Measurements from ENCODE around the gene DDIT4.
"Not testable (repeated sequence)": the region's sequence is repeated elsewhere in the genome, so short reads cannot be mapped to it uniquely, and the experiment has no call there.

DDIT4 gene

DNA sequence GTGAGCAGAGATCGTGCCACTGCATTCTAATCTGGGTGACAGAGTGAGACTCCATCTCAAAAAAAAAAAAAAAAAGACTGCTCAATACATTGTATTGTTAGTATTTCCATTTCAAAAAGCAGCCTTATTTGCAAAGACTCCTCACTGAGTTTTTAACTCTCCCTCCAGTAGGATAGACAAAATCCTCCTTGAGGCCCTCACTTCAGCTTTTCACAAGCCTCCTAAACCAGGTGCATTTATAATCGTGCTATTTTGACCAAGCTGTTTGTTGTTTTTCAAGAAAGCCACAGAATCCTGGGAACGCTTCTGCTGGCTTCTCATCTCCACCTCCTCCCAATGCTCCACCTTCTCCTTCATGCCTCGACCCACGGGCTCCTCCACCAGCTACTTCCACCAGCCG, 6.3 kb upstream of the DDIT4 start:
- Histone ChIP-seq H3K36me3 (ENCODE audit: control insufficient read depth in 2 of 2, insufficient read depth in 2 of 2, low read length in 2 of 2) (no peaks in the 10 kb centered on the region), H3K4me1 (ENCODE audit: control insufficient read depth in 2 of 2, insufficient read depth in 2 of 2, low read length in 2 of 2) (peaks cover 5 to 12% of the 10 kb centered on the region in 2 donors), H3K9ac (ENCODE audit: low read depth in 1 of 2, low read length in 2 of 2) (no peak overlapping the region), H3K27ac (ENCODE audit: low read depth in 2 of 2, low read length in 2 of 2) (no peak overlapping the region), H3K4me3 (ENCODE audit: low read length in 2 of 2) (no peak overlapping the region), H3K27me3 (ENCODE audit: control insufficient read depth in 2 of 2, insufficient read depth in 2 of 2, low read length in 2 of 2) (no peaks in the 10 kb centered on the region), H3K9me3 (ENCODE audit: control insufficient read depth in 2 of 2, low read length in 2 of 2) (no peaks in the 10 kb centered on the region)

DNA sequence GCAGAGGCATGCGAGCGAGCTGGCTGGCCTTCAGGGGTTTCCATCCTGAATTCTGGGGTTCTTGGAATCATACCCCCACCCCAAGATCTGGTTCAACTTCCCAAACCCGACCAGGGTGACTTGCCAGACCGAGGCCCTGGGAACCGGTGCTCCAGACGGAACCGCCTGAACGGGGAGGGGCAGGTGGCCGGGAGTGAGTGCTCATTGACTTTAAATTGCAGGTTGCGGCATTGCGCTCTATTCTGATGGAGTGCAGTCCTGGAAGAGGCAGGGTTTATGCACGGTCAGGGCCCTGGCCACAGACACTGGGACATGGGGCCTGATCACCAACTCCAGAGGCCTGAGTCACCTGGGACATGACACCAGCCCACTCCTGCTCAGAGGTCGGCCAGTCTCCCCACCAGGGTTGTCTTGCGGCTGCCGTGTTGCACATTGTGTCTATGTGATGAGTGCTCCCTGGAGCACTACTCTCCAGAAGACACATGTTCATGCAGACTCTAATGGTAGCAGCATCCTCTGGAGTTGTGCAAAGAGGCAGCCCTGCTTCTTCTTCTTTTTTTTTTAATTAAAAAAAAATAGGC, 5.8 kb upstream of the DDIT4 start:
- Histone ChIP-seq H3K4me3 (ENCODE audit: low read length in 2 of 2) (no peak overlapping the region), H3K27ac (ENCODE audit: low read depth in 2 of 2, low read length in 2 of 2) (no peak overlapping the region), H3K9ac (ENCODE audit: low read depth in 1 of 2, low read length in 2 of 2) (no peak overlapping the region), H3K9me3 (ENCODE audit: control insufficient read depth in 2 of 2, low read length in 2 of 2) (no peaks in the 10 kb centered on the region), H3K4me1 (ENCODE audit: control insufficient read depth in 2 of 2, insufficient read depth in 2 of 2, low read length in 2 of 2) (peaks cover 9 to 16% of the 10 kb centered on the region in 2 donors), H3K27me3 (ENCODE audit: control insufficient read depth in 2 of 2, insufficient read depth in 2 of 2, low read length in 2 of 2) (no peaks in the 10 kb centered on the region), H3K36me3 (ENCODE audit: control insufficient read depth in 2 of 2, insufficient read depth in 2 of 2, low read length in 2 of 2) (no peaks in the 10 kb centered on the region)

DNA sequence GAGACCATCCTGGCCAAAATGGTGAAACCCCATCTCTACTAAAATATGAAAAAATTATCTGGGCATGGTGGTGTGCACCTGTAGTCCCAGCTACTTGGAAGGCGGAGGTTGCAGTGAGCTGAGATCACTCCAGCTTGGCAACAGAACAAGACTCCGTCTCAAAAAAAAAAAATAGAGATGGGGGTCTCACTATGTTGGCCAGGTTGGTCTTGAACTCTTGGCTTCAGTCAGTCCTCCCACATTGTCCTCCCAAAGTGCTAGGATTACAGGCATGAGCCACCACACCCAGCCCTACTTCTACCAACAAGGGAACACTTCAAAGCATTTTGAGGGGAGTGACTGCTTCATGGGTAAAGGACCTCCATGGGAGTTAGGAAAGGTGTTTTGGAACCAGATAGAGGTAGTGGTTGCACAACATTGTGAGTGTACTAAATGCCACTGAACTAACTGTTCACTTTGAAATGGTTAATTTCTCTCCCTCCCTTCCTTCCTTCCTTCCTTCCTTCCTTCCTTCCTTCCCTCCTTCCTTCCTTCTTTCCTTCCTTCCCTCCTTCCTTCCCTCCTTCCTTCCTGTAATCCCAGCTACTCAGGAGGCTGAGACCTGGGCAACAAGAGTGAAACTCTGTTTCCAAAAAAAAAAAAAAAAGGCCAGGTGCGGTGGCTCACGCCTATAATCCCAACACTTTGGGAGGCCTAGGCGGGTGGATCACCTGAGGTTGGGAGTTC, 5.1 kb upstream of the DDIT4 start:
- H3K27me3 ChIP-seq (ENCODE audit: control insufficient read depth in 2 of 2, insufficient read depth in 2 of 2, low read length in 2 of 2); H3K36me3 ChIP-seq (ENCODE audit: control insufficient read depth in 2 of 2, insufficient read depth in 2 of 2, low read length in 2 of 2); H3K4me3 ChIP-seq (ENCODE audit: low read length in 2 of 2); H3K9ac ChIP-seq (ENCODE audit: low read depth in 1 of 2, low read length in 2 of 2); H3K27ac ChIP-seq (ENCODE audit: low read depth in 2 of 2, low read length in 2 of 2); H3K9me3 ChIP-seq (ENCODE audit: control insufficient read depth in 2 of 2, low read length in 2 of 2): not testable (repeated sequence)
- H3K4me1 ChIP-seq (ENCODE audit: control insufficient read depth in 2 of 2, insufficient read depth in 2 of 2, low read length in 2 of 2) = peaks cover 10 to 13% of the 10 kb centered on the region in 2 donors

DNA sequence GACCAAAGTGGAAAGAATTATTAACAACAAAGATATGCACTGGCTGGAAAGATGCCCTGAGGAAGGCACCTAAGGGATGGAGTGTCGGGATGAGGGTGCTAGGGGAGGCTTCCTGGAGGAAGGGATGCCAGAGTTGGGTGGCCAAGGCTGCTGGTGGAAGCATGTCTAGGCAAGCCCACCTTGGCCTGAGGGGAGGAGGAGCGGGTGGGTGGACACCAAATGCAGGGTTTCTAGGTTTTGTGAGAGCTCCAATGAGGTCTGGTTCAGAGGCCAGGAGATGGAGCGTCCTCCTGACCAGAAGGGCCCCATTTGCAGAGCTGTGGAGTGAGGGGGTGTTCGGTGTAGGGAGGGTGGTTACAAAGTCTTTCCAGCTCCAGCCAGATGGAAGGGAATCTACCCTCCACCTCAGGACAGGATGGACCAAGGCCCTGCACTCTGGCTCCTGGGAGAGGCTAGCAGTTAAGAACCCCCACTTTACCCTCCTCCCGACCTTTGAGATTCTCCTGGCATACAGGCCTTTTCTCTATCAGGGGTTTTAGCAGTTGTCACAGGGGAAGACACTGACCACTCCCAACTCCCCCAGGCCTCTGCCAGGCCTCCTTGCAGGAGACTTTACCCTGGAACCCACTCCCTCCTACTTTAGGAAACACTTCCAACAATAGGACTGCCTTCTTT, 3.0 kb upstream of the DDIT4 start:
- Histone ChIP-seq H3K27me3 (ENCODE audit: control insufficient read depth in 2 of 2, insufficient read depth in 2 of 2, low read length in 2 of 2) (no peaks in the 10 kb centered on the region), H3K4me3 (ENCODE audit: low read length in 2 of 2) (no peak overlapping the region), H3K9me3 (ENCODE audit: control insufficient read depth in 2 of 2, low read length in 2 of 2) (no peaks in the 10 kb centered on the region), H3K27ac (ENCODE audit: low read depth in 2 of 2, low read length in 2 of 2) (no peak overlapping the region), H3K36me3 (ENCODE audit: control insufficient read depth in 2 of 2, insufficient read depth in 2 of 2, low read length in 2 of 2) (peaks cover 6 to 13% of the 10 kb centered on the region in 2 donors), H3K9ac (ENCODE audit: low read depth in 1 of 2, low read length in 2 of 2) (no peak overlapping the region), H3K4me1 (ENCODE audit: control insufficient read depth in 2 of 2, insufficient read depth in 2 of 2, low read length in 2 of 2) (peaks cover 22 to 25% of the 10 kb centered on the region in 2 donors)

DNA sequence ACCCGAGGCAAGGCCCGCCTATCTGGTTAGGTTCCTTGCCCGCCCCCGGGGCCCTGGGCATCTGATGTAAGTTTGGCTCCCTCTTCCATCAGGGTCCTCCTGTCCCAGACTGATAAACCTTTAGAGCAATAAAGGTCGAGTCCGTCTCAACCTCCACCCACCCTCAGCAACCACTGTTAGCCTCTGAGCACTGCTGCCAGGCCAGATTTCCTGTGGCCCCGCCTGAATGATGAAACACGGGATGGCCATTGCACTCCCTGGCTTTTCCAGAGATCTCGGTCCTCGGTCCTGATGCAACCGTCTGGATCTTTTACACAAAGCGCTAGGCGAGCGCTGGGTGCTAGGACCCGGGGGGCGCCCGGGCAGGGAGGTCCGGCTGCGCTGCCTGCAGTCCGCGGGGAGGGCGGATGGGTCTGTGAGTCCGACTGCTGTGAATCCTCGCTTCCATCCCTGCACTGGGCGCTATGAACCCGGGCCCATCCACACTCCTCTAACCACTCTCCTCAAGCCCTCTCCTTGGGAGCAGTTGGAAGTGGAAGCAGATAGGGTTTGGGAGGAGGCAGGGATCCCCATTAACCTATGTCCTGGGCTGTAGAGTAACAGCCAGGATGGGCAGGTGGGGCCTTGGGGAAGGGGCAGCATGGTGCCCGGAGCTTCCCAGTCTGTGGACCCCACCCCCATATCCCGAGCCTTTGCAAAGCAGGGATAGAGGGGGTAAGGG, 875 bp upstream of the DDIT4 start:
- H3K4me1 ChIP-seq (ENCODE audit: control insufficient read depth in 2 of 2, insufficient read depth in 2 of 2, low read length in 2 of 2) = peaks cover 32 to 44% of the 10 kb centered on the region in 2 donors
- peak overlapping the region; percentile 88 to 99 for H3K9ac ChIP-seq (ENCODE audit: low read depth in 1 of 2, low read length in 2 of 2)
- H3K9me3 ChIP-seq (ENCODE audit: control insufficient read depth in 2 of 2, low read length in 2 of 2) = no peaks in the 10 kb centered on the region
- peaks cover 6 to 13% of the 10 kb centered on the region in 2 donors for H3K36me3 ChIP-seq (ENCODE audit: control insufficient read depth in 2 of 2, insufficient read depth in 2 of 2, low read length in 2 of 2)
- peak overlapping the region; percentile 85 to 90 for H3K4me3 ChIP-seq (ENCODE audit: low read length in 2 of 2)
- no peaks in the 10 kb centered on the region for H3K27me3 ChIP-seq (ENCODE audit: control insufficient read depth in 2 of 2, insufficient read depth in 2 of 2, low read length in 2 of 2)
- H3K27ac ChIP-seq (ENCODE audit: low read depth in 2 of 2, low read length in 2 of 2) = peak overlapping the region; percentile 98 to 99

DNA sequence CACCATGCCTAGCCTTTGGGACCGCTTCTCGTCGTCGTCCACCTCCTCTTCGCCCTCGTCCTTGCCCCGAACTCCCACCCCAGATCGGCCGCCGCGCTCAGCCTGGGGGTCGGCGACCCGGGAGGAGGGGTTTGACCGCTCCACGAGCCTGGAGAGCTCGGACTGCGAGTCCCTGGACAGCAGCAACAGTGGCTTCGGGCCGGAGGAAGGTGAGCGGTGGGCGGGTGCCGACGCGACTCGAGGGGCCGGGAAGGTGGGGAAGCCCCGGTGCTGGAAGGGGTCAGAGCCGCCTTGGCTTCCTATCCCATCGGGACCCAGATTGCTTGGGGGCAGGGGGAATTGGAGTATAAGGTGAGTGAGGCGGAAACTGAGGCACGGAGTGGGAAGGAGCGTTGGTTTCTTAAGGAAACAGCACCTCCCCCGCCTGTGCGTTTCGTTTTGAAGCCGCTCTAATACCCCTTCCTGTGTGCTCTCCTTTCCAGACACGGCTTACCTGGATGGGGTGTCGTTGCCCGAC, 547 bp downstream of the DDIT4 start:
- Histone ChIP-seq H3K27me3 (ENCODE audit: control insufficient read depth in 2 of 2, insufficient read depth in 2 of 2, low read length in 2 of 2) (no peaks in the 10 kb centered on the region), H3K9ac (ENCODE audit: low read depth in 1 of 2, low read length in 2 of 2) (peak overlapping the region; percentile 96 to 99), H3K4me3 (ENCODE audit: low read length in 2 of 2) (peak overlapping the region; percentile 96), H3K36me3 (ENCODE audit: control insufficient read depth in 2 of 2, insufficient read depth in 2 of 2, low read length in 2 of 2) (peaks cover 6 to 13% of the 10 kb centered on the region in 2 donors), H3K9me3 (ENCODE audit: control insufficient read depth in 2 of 2, low read length in 2 of 2) (no peaks in the 10 kb centered on the region), H3K27ac (ENCODE audit: low read depth in 2 of 2, low read length in 2 of 2) (peak overlapping the region; percentile 98 to 99), H3K4me1 (ENCODE audit: control insufficient read depth in 2 of 2, insufficient read depth in 2 of 2, low read length in 2 of 2) (peaks cover 34 to 52% of the 10 kb centered on the region in 2 donors)

DNA sequence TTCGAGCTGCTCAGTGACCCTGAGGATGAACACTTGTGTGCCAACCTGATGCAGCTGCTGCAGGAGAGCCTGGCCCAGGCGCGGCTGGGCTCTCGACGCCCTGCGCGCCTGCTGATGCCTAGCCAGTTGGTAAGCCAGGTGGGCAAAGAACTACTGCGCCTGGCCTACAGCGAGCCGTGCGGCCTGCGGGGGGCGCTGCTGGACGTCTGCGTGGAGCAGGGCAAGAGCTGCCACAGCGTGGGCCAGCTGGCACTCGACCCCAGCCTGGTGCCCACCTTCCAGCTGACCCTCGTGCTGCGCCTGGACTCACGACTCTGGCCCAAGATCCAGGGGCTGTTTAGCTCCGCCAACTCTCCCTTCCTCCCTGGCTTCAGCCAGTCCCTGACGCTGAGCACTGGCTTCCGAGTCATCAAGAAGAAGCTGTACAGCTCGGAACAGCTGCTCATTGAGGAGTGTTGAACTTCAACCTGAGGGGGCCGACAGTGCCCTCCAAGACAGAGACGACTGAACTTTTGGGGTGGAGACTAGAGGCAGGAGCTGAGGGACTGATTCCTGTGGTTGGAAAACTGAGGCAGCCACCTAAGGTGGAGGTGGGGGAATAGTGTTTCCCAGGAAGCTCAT, 1.1 kb downstream of the DDIT4 start:
- Histone ChIP-seq H3K27me3 (ENCODE audit: control insufficient read depth in 2 of 2, insufficient read depth in 2 of 2, low read length in 2 of 2) (no peaks in the 10 kb centered on the region), H3K36me3 (ENCODE audit: control insufficient read depth in 2 of 2, insufficient read depth in 2 of 2, low read length in 2 of 2) (peaks cover 6 to 13% of the 10 kb centered on the region in 2 donors), H3K27ac (ENCODE audit: low read depth in 2 of 2, low read length in 2 of 2) (peak overlapping the region; percentile 98 to 99), H3K4me3 (ENCODE audit: low read length in 2 of 2) (peak overlapping the region; percentile 96), H3K4me1 (ENCODE audit: control insufficient read depth in 2 of 2, insufficient read depth in 2 of 2, low read length in 2 of 2) (peaks cover 34 to 52% of the 10 kb centered on the region in 2 donors), H3K9me3 (ENCODE audit: control insufficient read depth in 2 of 2, low read length in 2 of 2) (no peaks in the 10 kb centered on the region), H3K9ac (ENCODE audit: low read depth in 1 of 2, low read length in 2 of 2) (peak overlapping the region; percentile 96 to 99)

DNA sequence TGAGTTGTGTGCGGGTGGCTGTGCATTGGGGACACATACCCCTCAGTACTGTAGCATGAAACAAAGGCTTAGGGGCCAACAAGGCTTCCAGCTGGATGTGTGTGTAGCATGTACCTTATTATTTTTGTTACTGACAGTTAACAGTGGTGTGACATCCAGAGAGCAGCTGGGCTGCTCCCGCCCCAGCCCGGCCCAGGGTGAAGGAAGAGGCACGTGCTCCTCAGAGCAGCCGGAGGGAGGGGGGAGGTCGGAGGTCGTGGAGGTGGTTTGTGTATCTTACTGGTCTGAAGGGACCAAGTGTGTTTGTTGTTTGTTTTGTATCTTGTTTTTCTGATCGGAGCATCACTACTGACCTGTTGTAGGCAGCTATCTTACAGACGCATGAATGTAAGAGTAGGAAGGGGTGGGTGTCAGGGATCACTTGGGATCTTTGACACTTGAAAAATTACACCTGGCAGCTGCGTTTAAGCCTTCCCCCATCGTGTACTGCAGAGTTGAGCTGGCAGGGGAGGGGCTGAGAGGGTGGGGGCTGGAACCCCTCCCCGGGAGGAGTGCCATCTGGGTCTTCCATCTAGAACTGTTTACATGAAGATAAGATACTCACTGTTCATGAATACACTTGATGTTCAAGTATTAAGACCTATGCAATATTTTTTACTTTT, 1.8 kb downstream of the DDIT4 start:
- Histone ChIP-seq H3K27ac (ENCODE audit: low read depth in 2 of 2, low read length in 2 of 2) (peak overlapping the region; percentile 98 to 99), H3K9me3 (ENCODE audit: control insufficient read depth in 2 of 2, low read length in 2 of 2) (no peaks in the 10 kb centered on the region), H3K36me3 (ENCODE audit: control insufficient read depth in 2 of 2, insufficient read depth in 2 of 2, low read length in 2 of 2) (peaks cover 6 to 13% of the 10 kb centered on the region in 2 donors), H3K4me1 (ENCODE audit: control insufficient read depth in 2 of 2, insufficient read depth in 2 of 2, low read length in 2 of 2) (peaks cover 34 to 52% of the 10 kb centered on the region in 2 donors), H3K4me3 (ENCODE audit: low read length in 2 of 2) (peak overlapping the region; percentile 96), H3K27me3 (ENCODE audit: control insufficient read depth in 2 of 2, insufficient read depth in 2 of 2, low read length in 2 of 2) (no peaks in the 10 kb centered on the region), H3K9ac (ENCODE audit: low read depth in 1 of 2, low read length in 2 of 2) (peak overlapping the region; percentile 96 to 99)

DNA sequence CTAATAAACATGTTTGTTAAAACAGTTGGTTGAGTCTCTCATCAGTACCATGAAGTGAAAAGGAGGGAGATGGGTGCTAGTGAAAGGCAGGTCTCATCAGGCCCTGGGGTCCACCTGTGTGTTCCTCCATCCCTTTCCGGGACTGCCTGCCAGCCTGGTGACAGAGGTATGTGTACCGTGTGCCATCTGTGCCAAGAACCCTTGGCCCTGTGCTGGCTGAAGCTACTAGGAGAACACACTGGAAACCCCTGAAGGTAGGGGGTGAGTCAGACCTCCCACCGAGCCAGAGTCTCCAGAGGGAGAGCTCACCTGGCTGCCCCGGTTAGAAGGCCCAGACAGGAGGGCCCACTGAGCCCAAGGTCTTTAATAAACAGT, 2.3 kb downstream of the DDIT4 start:
- Histone ChIP-seq H3K36me3 (ENCODE audit: control insufficient read depth in 2 of 2, insufficient read depth in 2 of 2, low read length in 2 of 2) (peaks cover 6 to 13% of the 10 kb centered on the region in 2 donors), H3K9ac (ENCODE audit: low read depth in 1 of 2, low read length in 2 of 2) (peak overlapping the region in 1 of 2 donors; percentile 99)

More for the DNA sequence above, 2.3 kb downstream of the DDIT4 start:
- Histone ChIP-seq H3K4me1 (ENCODE audit: control insufficient read depth in 2 of 2, insufficient read depth in 2 of 2, low read length in 2 of 2) (peaks cover 34 to 52% of the 10 kb centered on the region in 2 donors), H3K4me3 (ENCODE audit: low read length in 2 of 2) (peak overlapping the region; percentile 96), H3K9me3 (ENCODE audit: control insufficient read depth in 2 of 2, low read length in 2 of 2) (no peaks in the 10 kb centered on the region), H3K27ac (ENCODE audit: low read depth in 2 of 2, low read length in 2 of 2) (peak overlapping the region; percentile 98 to 99), H3K27me3 (ENCODE audit: control insufficient read depth in 2 of 2, insufficient read depth in 2 of 2, low read length in 2 of 2) (no peaks in the 10 kb centered on the region)
